Endothelial cell of umbilical vein (primary cell): ENCODE measurements around the gene FHDC1. TPM values are rescaled to one million over a fixed set of nuclear protein-coding genes. Genes with fewer than 3 reads are reported as not detected.

Source experiments
- BruUV-seq: library from RNA; stranded (reverse); fragments of 400-500 nt; replicated peaks from 2 replicates; lab custom pipeline; 2021; lab: Mats Ljungman, UMichigan
- CTCF ChIA-PET: fragments of 300-600, 350-600 bp; sonication (Branson Sonifier 250); formaldehyde crosslinking; loops from one replicate; lab custom pipeline; 2021; ENCODE audit warnings: antibody characterized with exemption, inconsistent platforms; lab: Charles Lee
- POLR2A ChIA-PET: fragments of 300-600, 350-600 bp; sonication (Branson Sonifier 250); formaldehyde crosslinking; loops from one replicate; lab custom pipeline; 2021; ENCODE audit warnings: antibody characterized with exemption, inconsistent platforms; lab: Charles Lee
- DNase-seq: peaks from one replicate; pipeline ENCODE4 v3.0.0-alpha.2; 2011; ENCODE audit warnings: low read depth, low spot score
- FAIRE-seq: peaks from 2 replicates; lab custom pipeline; 2011; peaks lifted over from hg19 to GRCh38; lab: Jason Lieb, UNC
- H2AFZ ChIP-seq: 2 replicates; pipeline ENCODE4 v1.6.0; 2012; ENCODE audit warnings: low read depth, low read length, control low read depth, inconsistent platforms
- H3K27ac ChIP-seq: 2 replicates; pipeline ENCODE4 v1.5.1; 2011; ENCODE audit warnings: low read depth, mild to moderate bottlenecking, control low read depth, low read length, moderate library complexity; ENCODE audit not compliant: insufficient read depth
- H3K27me3 ChIP-seq, 2 experiments: 2 replicates each; pipeline versions ENCODE4 v1.6.0 to v1.6.1; 2011; ENCODE audit warnings: low read length in 2 of 2, mixed read lengths in 1 of 2; ENCODE audit not compliant: control insufficient read depth in 2 of 2, insufficient read depth in 2 of 2
- H3K36me3 ChIP-seq, 2 experiments: 2 replicates in 1 of 2; 3 replicates in 1 of 2; pipeline ENCODE4 v1.5.1; 2011; ENCODE audit warnings: low read length in 2 of 2, mild to moderate bottlenecking in 1 of 2, moderate library complexity in 1 of 2; ENCODE audit not compliant: control insufficient read depth in 2 of 2, insufficient read depth in 2 of 2; ENCODE audit errors: extremely low read depth in 1 of 2
- H3K4me1 ChIP-seq: 3 replicates; pipeline ENCODE4 v1.5.1; 2011; ENCODE audit warnings: mild to moderate bottlenecking, low read length; ENCODE audit not compliant: control insufficient read depth, insufficient read depth; ENCODE audit errors: extremely low read depth
- H3K4me2 ChIP-seq: 2 replicates; pipeline ENCODE4 v1.6.1; 2011; ENCODE audit warnings: low read length, control low read depth, mixed read lengths; ENCODE audit not compliant: insufficient read depth
- H3K4me3 ChIP-seq, 3 experiments: fragments of 200-600 bp in 1 of 3; sonication (generic), shearing (Covaris generic) in 1 of 3; replicated peaks in 1 of 3; 2 replicates each; pipeline ENCODE4 v1.5.1; 2011 to 2016; ENCODE audit warnings: control low read depth in 3 of 3, low read length in 3 of 3, mild to moderate bottlenecking in 2 of 3, inconsistent platforms in 1 of 3, low read depth in 1 of 3, moderate library complexity in 1 of 3; ENCODE audit not compliant: insufficient read depth in 1 of 3
- H3K79me2 ChIP-seq: 2 replicates; pipeline ENCODE4 v1.6.0; 2012; ENCODE audit warnings: low read length, inconsistent platforms; ENCODE audit not compliant: control insufficient read depth, insufficient read depth
- H3K9ac ChIP-seq: replicated peaks from 2 replicates; pipeline ENCODE3; 2011; ENCODE audit warnings: low read length, control low read depth; ENCODE audit not compliant: insufficient read depth; ENCODE audit errors: extremely low read depth
- H3K9me1 ChIP-seq: replicated peaks from 3 replicates; pipeline ENCODE4 v1.6.0; 2011; ENCODE audit warnings: mild to moderate bottlenecking, low read length; ENCODE audit not compliant: control insufficient read depth, insufficient read depth; ENCODE audit errors: extremely low read depth
- H3K9me3 ChIP-seq: replicated peaks from 2 replicates; pipeline ENCODE4 v1.5.1; 2012; ENCODE audit warnings: low read length, inconsistent platforms; ENCODE audit not compliant: control insufficient read depth, insufficient read depth
- H4K20me1 ChIP-seq: replicated peaks from 2 replicates; pipeline ENCODE3; 2011; ENCODE audit warnings: mild to moderate bottlenecking, low read length; ENCODE audit not compliant: control insufficient read depth, insufficient read depth; ENCODE audit errors: extremely low read depth
- EZH2 ChIP-seq: IDR thresholded peaks from 2 replicates; pipeline ENCODE4 v1.6.1; 2012; ENCODE audit warnings: borderline replicate concordance, low read depth, mild to moderate bottlenecking, moderate library complexity, low read length, inconsistent platforms; ENCODE audit not compliant: severe bottlenecking
- FOS ChIP-seq: IDR thresholded peaks from 2 replicates; pipeline ENCODE4 v1.6.1; 2011; ENCODE audit warnings: mild to moderate bottlenecking, low read length, moderate library complexity, borderline replicate concordance; ENCODE audit not compliant: insufficient read depth
- GATA2 ChIP-seq: IDR thresholded peaks from 2 replicates; pipeline ENCODE4 v1.7.0; 2011; ENCODE audit warnings: low read depth, mild to moderate bottlenecking, moderate library complexity, mixed read lengths, low read length; ENCODE audit not compliant: insufficient read length, insufficient read depth
- JUN ChIP-seq: IDR thresholded peaks from 2 replicates; pipeline ENCODE4 v1.6.1; 2011; ENCODE audit warnings: borderline replicate concordance, low read depth; ENCODE audit not compliant: insufficient read length, insufficient read depth
- MYC ChIP-seq: IDR thresholded peaks from one replicate; pipeline ENCODE4 v1.6.1; 2011; ENCODE audit warnings: mild to moderate bottlenecking, low read depth, low read length
- POLR2A ChIP-seq: IDR thresholded peaks from 2 replicates; pipeline ENCODE4 v1.6.1; 2012; ENCODE audit warnings: low read depth, mild to moderate bottlenecking, control low read depth, low read length
- POLR2AphosphoS5 ChIP-seq: IDR thresholded peaks from 2 replicates; pipeline ENCODE4 v1.6.1; 2012; ENCODE audit warnings: low read depth, mild to moderate bottlenecking, control low read depth, low read length, moderate library complexity; ENCODE audit not compliant: insufficient read depth
- dilution Hi-C: fragments of 300-500 bp; cut with MboI; formaldehyde crosslinking; loops from one replicate; pipeline ENCODE4 v1.15.0; 2019; ENCODE audit warnings: low sequenced_read_pairs; ENCODE audit not compliant: extremely low pct_ligation_motif_present
- intact Hi-C: fragments of 100-400 bp; cut with micrococcal nuclease; formaldehyde crosslinking; loops from one replicate; pipeline ENCODE4 v1.10.0; 2022
- polyA plus RNA-seq, 4 experiments: library from polyadenylated mRNA; depleted of rRNA in 3 of 4; stranded (reverse) in 3 of 4; unstranded in 1 of 4; fragments of >200 nt; gene quantifications; 2 replicates each; pipeline versions ENCODE4 v1.2.1 to v1.2.3, GENCODE V29; 2011 to 2012; ENCODE audit warnings: missing spikeins in 1 of 4
- total RNA-seq: library from RNA; stranded (reverse); gene quantifications from 2 replicates; pipeline ENCODE4 v1.2.3, GENCODE V29; 2021
- TF ChIP-seq, protein P1 (sequence below): IDR thresholded peaks from 2 replicates; pipeline ENCODE4 v1.6.1; 2011; ENCODE audit not compliant: insufficient read depth, insufficient read length
- TF ChIP-seq, protein P2 (sequence below), 2 donors: IDR thresholded peaks; 1 replicate in 1 of 2; 2 replicates in 1 of 2; pipeline ENCODE4 v1.5.1; 2011; ENCODE audit warnings: low read length in 2 of 2, mild to moderate bottlenecking in 2 of 2, moderate library complexity in 2 of 2, control low read depth in 1 of 2, inconsistent platforms in 1 of 2, low read depth in 1 of 2; ENCODE audit not compliant: insufficient read depth in 1 of 2; ENCODE audit errors: extremely low read depth in 1 of 2

FHDC1 gene
- total and polyA plus RNA-seq, 2 donors (not counting 3 experiments of a cell fraction or from before 2014, with no cell fraction given): 0.03 to 0.18 TPM

DNA sequence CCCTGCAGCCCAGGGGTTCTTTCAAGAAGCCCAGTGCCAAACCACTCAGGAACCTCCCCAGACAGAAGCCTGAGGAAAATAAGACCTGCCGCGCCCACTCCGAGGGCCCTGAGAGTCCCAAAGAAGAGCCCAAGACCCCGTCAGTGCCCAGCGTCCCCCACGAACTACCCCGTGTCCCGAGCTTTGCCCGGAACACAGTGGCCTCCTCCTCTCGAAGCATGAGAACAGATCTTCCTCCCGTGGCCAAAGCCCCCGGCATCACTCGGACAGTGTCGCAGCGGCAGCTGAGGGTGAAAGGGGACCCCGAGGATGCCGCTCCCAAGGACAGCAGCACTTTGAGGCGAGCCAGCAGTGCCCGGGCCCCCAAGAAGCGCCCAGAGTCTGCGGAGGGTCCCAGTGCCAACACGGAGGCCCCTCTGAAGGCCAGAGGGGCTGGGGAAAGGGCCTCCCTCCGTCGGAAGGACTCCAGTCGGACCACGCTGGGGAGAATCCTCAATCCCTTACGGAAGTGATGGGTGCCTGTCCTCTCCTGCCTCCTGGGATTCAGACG, 40.2 kb downstream of the FHDC1 start:
- Histone ChIP-seq H3K4me1 (no peaks in the 10 kb centered on the region), H3K9me3 (no peaks in the 10 kb centered on the region), H3K9ac (no peak overlapping the region), H3K36me3 (no peaks in the 10 kb centered on the region), H4K20me1 (no peaks in the 10 kb centered on the region), H3K4me2 (no peak overlapping the region), H3K9me1 (no peaks in the 10 kb centered on the region), H3K27ac (no peak overlapping the region), H3K27me3 (peaks cover 0 to 2% of the 10 kb centered on the region in 2 experiments), H3K4me3 (no peak overlapping the region), H3K79me2 (no peaks in the 10 kb centered on the region), H2AFZ (no peak overlapping the region)
- dilution Hi-C loops (no loop called here), intact Hi-C loops (no loop called here)
- no peak for DNase-seq
- BruUV-seq: no TSS peak
- POLR2A ChIA-PET: no interaction called here
- CTCF ChIA-PET: no interaction called here
- no peak for FAIRE-seq
- TF ChIP-seq GATA2: no peak
- TF ChIP-seq EZH2: no peak
- TF ChIP-seq, protein P1, sequence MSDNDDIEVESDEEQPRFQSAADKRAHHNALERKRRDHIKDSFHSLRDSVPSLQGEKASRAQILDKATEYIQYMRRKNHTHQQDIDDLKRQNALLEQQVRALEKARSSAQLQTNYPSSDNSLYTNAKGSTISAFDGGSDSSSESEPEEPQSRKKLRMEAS: no peak

DNA sequence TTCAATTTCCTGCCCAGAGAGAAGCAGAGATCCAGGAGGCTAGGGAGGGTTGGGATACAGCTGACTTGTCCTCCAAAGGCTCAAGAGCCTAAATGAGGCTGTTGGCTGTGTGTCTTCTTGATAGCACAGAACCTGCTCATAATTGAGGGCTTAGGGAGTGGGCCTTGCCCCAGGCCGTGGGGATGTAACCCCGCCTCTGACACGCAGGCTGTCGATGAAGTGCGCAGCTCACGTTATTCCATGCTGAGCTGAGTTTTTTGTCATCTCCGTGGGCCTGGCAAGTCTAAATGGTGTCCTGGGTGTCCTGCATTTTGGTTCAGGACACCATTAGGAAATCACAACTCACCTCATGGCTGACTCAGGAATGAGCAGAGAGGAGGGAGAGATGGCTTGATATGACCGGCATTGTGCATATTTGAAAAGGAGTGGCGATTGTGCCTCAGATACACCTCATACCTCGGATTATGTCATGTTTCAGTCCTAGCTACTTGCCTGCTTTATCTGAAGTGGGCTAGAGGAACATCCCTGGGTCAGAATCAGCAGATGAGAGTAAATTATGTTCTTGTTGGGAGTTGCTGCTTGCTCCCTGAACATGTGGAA, 43.7 kb downstream of the FHDC1 start:
- dilution Hi-C loops: no loop called here
- Histone ChIP-seq H3K4me3 (no peak overlapping the region), H3K9ac (no peak overlapping the region), H3K9me1 (no peaks in the 10 kb centered on the region), H3K9me3 (no peaks in the 10 kb centered on the region), H3K36me3 (no peaks in the 10 kb centered on the region), H3K4me1 (no peaks in the 10 kb centered on the region), H3K79me2 (no peaks in the 10 kb centered on the region), H3K27ac (no peak overlapping the region), H3K27me3 (peaks cover 0 to 2% of the 10 kb centered on the region in 2 experiments), H3K4me2 (no peak overlapping the region), H2AFZ (no peak overlapping the region), H4K20me1 (no peaks in the 10 kb centered on the region)
- POLR2A ChIA-PET: no interaction called here
- BruUV-seq: no TSS peak
- intact Hi-C loops: no loop called here
- FAIRE-seq (no peak), DNase-seq (no peak)
- TF ChIP-seq FOS (no peak), JUN (no peak), EZH2 (no peak), POLR2A (no peak), POLR2AphosphoS5 (no peak), GATA2 (no peak), MYC (no peak)
- TF ChIP-seq, protein P1: no peak
- TF ChIP-seq, protein P2, sequence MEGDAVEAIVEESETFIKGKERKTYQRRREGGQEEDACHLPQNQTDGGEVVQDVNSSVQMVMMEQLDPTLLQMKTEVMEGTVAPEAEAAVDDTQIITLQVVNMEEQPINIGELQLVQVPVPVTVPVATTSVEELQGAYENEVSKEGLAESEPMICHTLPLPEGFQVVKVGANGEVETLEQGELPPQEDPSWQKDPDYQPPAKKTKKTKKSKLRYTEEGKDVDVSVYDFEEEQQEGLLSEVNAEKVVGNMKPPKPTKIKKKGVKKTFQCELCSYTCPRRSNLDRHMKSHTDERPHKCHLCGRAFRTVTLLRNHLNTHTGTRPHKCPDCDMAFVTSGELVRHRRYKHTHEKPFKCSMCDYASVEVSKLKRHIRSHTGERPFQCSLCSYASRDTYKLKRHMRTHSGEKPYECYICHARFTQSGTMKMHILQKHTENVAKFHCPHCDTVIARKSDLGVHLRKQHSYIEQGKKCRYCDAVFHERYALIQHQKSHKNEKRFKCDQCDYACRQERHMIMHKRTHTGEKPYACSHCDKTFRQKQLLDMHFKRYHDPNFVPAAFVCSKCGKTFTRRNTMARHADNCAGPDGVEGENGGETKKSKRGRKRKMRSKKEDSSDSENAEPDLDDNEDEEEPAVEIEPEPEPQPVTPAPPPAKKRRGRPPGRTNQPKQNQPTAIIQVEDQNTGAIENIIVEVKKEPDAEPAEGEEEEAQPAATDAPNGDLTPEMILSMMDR (IDR thresholded peaks at IDR 0.05; ENCODE audit: extremely low read depth in 1 of 2, insufficient read depth in 1 of 2, low read depth in 1 of 2, low read length in 2 of 2): no peak
- CTCF ChIA-PET: no interaction called here
